ENCODE data around the gene SPC24.

DNA sequence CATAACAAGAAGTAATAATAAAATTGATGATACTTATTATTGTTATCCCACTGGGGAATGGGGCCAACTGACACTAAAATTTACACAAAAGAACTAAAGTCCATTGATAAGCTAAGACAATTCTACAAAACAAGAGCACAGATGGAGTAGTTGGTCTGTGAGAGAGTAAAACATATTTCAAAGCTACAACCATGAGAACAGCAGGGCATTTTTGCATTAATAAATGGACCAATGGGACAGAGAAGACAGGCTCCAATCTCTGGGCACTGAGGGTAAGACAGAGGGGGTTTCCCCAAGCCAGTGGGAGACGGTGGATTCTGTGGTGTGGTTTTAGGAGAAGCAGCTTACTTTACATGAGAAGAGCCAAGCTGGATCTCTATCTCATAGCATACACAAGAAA lies 27.4 kb upstream of the SPC24 start:
- TF ChIP-seq CTCF (IDR thresholded peaks at IDR 0.05; ENCODE audit: low read length) (no peak), EZH2 (IDR thresholded peaks at IDR 0.05; ENCODE audit: borderline replicate concordance, low read length) (no peak)
